Epidermal melanocyte (primary cell): ENCODE data around the gene MPPE1.

Experiments
- DNase-seq: peaks from one replicate; pipeline ENCODE4 v3.0.0; 2011; ENCODE audit warnings: low spot score; ENCODE audit not compliant: insufficient read length

MPPE1 gene

DNA sequence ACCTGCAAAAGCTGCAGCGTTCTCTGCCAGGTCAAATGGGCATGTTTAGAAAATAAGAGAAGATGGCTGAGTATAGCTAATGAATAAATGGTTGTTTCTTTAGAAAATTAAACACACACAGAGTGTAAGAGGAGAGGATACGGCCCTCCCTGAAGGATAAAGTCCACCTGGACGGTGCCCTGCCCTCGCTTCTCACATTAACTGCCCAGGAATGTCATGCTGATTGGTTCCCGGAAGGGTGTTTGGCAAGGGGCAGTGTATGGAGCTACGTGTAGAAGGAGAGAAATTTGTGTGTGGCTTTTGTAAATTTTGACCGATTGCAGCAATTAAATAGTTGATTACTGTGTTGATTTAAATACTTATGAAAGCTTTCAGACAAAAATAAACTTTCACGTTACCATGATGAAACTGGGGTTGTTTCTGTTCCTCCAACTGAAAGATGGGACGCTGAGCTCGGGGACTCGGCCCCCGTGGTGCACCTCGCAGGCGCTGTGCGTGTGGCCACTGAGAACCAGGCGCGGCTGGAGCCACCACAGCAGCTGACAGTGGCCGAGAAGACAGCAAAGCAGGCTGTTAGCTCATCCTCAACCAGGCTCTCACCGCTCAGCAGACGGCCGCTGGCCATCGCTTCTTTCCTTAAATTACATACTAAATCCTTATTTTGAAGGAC is 22.7 kb downstream of the MPPE1 start:
- no peak for DNase-seq

DNA sequence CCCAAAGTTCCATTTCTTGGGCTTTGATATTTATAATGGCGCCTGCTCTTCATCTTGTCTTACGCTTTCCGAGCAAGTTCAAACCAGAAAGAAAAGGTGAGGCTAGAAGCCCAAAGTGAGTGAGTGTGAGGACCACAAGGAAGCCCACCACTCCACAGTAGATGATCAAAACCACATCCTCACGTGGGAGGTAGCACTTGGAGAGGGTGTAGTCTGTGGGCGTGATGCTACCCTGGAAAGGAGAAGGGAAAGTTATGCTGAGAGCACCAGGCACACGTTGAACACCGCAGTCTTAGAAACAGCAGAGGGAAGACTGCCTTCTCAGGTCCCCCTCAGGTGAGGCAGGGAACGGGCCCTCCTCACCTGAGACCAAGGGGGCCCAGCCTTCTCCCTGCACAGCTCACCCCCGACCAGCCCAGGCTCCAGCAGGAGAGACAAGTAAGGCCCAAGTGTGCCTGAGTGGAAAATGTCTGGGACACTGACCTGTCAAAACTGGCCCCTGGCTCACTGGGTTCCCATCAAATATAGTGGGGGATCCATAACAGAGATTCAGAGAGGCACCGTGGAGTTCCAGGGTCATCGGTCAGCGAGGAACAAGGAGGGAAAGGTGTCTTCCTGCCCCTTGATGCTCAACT is 23.6 kb downstream of the MPPE1 start:
- DNase-seq: no peak

DNA sequence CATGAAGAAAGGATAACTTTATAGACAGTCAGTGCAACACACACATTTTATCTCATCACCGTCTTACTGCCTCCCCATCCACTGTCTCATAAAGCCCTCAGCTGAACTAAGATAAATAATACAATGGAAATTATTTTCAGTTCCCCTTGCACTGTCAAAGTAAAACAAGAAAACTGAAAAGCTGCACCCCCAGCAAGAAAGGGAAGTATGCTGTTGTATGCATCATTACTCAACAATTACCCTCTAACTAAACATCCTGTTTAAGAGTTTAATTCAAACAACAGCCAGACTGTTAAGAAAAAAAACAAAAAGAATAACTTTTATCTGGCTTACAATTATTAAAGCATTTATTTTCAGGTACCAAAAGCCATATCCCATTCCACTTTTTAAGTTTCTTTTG is 25.0 kb downstream of the MPPE1 start:
- DNase-seq: no peak

DNA sequence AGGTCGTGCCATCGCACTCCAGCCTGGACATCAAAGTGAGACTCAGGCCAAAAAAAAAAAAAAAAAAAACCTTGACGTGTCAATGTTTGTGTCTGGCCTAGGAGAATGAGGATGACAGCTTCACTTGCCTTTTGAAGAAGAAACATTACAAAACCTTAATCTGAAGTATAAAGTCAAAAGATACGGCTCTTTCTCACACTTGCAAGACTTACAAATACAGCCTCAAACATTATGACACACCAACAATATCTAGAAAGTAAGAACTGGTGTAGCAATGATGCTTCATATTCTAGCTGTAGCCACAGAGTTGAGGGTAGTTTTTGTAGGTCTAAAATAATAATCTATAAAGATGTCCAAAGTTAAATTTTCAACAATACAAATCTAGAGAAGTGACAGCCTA is 25.5 kb downstream of the MPPE1 start:
- DNase-seq: no peak

DNA sequence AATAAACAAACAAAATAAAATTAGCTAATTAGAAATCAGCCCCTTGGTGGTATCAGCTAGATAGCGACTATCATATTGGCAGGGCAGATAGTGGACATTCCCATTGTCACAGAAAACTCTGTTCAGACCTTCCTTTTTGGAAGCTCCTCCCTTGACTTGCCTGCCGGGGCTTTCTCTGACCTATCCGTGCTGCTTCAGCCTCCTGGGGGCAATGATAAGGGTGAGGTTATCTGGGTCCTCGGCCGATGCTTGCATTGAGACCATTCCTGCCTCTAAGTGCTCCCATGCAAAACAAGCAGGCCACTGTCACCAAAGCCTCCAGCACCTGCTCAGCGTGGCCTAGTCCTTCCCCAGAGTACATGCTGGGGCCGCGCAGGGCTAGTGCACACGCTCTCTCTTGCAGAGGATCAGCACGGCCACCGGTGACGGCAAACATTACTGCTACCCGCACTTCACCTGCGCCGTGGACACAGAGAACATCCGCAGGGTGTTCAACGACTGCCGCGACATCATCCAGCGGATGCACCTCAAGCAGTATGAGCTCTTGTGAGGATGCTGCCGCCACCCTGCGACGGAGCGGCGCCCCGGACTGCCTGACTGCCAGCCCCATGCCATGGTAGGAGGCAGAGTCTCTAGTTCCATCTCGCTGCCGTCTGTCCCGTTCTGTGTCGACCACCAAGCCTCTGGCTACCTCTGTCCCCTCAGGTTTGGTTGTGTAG is 27.4 kb downstream of the MPPE1 start:
- no peak for DNase-seq

DNA sequence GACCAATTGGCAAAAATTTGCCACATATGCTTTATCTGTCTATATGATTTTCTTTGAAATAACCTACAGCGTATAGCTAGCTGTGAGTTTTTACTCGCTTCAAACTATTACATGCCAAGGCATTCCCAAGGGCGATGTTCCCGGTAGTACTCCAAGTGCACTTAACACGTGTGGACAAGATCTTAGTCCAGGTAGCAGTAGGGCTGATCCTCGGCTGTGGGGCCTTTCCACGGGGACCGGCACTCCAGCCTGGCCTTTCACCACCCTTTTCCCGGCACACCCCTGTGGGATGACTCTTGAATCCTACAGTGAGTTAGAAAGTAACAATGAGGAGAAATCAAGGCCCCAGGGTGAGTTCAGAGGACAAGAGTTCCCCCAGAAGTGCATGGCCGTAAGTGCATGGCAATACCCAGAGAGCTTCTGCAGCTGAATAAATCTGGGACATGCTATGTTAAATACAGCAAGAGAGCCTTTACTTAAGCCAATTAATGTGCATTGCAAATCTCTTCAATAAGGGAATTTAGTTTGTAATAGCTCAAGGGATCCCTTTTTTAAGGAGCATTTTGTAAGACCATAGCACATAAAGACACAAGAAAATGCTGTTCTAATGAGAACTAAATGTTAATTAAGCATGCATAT is 30.5 kb downstream of the MPPE1 start:
- no peak for DNase-seq

DNA sequence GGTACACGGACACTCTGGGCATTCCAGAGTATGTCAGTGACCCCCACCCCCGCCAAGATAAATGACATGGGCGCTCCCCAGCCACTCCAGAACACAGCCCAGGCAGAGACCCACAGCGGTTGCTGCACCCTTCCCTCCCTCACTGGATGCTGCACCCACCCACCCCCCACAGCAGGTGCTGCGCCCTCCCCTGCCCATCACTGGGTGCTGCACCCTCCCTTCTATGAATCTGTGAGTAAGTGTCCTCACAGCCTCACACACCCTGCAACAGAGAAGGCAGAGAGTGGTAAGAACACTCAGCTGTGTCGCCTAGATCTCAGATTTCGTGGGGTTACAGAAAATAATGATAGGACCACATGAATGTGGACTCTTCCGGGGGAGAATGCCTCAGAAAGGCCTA is 33.4 kb downstream of the MPPE1 start:
- DNase-seq: no peak

DNA sequence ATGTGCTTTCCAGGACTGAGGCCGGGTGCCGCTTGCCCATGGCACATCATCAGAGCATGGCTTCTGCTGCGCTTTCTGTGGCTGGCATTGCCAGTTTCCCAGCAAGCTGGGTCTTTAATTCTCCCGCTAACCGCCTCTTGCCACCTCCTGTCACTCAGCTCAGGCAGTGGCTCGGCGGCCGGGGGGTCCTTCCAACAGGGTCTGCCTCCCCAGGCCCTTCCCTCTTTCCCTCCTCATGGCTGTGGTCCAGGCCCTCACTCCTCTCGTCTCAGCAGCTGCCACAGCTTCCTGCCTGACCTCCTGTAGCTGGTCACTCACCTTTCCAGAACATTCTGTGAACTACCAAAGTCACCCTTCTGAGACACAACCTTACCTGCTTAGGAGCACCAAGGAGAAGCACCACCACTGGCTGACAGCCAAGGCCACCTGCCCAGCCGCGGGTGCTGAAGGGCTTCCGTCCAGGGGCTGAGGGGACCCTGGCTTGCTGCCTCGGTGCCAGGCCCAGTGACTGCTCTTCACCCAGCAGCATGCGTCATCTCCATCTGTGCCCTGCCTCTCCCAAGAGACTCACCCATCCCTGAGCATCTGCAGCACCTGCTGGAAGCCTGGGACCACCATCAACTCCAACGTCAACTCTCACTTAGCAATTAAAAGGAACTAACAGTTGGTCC is 34.3 kb downstream of the MPPE1 start:
- no peak for DNase-seq

DNA sequence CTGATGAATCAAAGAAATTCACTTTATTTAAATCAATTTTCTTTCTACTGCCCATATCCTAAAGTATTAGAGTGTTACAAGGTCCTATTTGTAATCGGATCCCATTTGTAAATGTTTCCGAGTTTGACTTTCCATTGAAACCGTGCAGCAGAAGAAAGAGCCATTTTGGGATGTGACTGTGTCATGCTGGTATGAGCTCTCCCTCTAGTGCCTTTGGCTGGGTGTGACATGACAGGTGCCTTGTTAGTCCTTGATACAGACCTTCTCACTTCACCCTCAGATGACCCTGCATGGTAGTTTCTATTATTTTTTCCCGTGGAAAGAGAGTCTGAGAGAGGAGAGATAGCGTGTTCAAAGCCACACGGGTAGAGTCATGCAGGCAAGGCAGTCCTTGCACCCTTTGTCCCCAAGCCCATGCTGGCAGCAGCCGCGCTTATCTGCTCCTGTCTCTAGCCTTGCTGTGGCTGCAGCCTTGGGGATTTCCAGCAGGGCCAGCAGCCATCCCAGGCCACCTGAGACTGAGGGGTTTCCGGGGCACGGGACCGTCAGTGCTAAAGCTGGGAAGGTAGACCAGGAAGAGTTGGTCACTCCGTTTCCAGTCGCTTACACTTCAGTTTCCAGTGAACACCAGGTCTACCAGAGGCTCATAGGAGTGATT is 35.5 kb downstream of the MPPE1 start:
- no peak for DNase-seq

DNA sequence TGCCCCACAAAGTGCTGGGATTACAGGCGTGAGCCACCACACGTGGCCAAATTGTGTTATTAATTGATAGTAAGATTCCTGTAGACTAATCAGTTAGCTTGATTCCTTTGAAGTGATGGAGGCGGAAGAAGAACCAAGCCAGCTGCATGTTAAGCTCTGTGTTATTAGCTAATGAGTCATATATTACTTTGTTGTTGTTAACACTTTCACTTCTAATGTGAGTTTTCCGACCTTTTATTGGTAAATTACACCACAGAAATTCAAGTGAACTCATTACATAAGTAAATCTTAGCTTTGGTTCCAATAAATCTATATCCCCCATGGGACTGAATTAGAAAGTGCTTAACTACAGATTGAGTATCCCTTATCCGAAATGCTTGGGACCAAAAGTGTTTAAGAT is 36.6 kb downstream of the MPPE1 start:
- DNase-seq: no peak

DNA sequence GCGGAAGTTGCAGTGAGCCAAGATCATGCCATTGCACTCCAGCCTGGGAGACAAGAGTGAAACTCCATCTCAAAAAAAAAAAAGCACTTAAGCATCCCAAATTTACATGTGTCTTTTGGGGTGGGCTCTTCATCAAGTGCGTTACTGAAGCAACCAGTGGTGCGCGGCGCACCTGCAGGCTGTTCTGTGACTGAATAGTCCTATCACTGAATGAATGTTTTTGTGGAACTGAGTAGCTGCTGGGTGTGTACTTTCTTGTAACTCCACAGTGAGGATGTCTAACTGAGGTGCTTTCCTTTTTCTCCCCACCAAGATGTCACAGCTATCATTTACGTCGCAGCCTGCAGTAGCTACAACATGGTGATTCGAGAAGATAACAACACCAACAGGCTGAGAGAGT is 39.9 kb downstream of the MPPE1 start:
- DNase-seq: no peak

DNA sequence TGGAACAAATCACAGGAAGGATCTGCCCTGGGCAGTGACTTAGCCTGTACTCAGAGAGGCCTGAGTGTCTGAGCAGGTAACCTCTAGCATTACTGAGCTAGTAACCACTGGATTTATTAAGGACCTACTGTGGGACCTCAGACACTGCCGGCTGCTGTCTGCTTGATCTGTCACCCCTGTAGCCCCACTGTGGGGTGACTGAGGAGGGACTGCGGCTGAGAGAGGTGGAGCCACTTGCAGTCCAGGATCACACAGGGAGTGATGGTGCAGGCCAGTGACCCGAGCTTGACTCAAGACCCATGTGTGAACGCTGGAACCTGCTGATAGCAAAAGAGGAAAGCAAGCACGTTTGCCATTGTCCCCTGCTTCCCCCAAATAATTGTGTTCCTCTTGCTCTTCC is 41.4 kb downstream of the MPPE1 start:
- DNase-seq: no peak

DNA sequence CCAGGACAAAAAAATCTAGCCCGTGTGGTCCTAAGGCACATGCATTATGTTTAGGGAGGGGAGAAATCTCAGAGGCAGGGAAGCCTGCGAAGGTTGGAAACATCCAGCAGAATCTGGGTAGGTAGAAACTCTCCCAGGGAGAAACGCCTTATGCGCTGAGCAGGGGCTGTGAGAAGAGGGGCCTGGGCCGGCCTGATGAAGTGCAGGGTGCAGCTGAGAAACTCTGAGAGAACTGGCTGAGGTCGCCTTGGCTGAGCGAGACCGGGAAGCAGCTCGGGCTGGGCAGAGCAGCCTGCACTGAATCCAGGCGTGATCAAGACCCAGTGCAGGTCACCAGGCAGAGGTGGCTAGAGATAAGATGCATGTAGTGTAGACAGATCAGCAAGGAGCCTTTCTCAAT is 41.8 kb downstream of the MPPE1 start:
- no peak for DNase-seq

DNA sequence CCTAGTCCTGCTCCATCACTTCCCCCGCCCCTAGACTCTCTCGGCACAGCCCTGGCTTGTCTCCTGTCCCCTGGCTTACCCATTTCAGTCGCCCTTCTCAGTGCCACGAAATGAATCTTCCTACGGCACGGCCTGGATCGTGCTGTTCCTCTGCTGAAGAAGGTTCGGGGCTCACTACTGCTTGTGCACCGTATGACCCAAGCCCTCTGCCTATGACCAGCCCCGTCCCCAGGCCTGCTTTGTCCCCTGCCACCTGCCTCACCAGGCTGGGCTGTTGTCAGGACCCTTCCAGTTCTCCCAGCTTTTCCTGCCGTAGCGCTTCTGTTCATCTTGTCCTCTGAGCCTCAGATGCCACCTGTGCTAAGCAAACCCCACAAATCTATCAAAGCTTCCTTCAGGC is 43.0 kb downstream of the MPPE1 start:
- no peak for DNase-seq

DNA sequence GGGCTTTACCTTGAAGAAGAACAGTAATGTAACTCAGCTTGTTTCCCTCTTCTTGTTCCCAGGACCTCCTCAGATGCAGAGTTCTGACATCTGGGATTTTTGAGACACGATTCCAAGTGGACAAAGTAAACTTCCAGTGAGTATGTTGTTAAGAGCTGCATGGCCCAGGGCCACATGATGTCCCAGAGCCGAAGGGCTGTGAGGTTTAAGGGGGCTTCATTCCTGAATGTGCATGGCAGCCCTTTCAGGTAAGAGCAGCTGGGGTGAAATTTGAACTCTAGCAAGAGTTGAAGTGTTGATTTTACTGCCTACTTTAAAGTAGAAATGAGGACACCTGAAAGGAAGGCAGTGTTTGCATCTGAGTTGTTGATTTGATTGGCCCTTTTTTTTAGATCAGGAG is 43.6 kb downstream of the MPPE1 start:
- DNase-seq: no peak

DNA sequence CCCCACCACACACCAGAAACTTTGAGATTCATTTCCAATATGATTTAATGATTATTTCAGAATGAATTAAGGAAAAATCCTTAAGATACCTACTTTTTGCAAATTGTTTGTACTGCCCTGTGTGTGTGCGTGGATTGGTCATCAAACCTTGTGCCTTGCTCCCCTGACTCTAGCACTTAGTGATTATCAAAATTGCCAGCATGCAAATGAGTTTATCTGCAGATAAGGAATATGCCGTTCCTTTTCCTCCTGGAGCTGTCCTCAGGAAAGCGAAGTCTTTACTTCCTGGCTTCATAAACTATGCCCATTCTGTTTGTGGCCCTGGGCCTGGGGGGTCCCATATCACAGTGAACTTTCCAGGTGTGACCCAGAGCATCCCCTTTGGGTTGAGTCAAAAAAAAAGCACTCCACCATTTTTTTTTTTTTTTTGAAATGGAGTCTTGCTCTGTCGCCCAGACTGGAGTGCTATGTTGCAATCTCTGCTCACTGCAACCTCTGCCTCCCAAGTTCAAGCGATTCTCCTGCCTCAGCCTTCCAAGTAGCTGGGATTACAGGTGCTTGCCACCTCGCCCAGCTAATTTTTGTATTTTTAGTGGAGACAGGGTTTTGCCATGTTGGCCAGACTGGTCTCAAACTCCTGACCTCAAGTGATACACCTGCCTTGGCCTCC is 45.5 kb downstream of the MPPE1 start:
- no peak for DNase-seq

DNA sequence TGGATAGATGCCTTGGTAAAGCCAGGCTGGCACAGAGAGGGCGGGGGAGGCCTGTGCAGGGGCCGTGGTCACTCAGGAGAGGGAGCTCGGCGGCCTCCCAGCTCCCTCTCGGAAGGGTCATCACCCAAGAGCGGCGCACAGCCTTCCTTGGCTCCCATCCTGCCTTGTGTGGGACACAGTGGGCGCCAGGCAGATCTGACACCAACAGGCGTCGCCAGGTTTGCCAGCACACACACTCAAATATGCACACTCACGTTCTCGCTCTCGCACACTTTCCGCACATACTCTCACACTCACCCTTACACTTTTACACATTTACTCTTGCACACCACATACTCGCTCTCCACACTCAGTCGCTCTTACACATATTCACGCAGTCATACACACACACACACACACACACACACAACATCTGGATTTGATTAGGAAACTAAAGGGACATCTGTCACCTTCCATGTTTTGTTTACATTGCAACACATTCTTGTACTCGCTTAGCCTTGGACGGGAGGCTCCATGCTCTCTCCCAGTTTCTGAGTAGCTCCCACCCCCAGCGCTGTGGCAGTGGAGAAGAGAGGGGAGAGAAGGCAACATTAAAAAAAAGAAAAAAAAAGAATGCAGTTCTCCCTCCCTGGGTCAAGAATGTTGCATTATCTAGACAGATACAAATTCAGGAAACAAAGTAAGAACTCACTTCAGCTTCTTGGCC is 46.4 kb downstream of the MPPE1 start:
- no peak for DNase-seq

DNA sequence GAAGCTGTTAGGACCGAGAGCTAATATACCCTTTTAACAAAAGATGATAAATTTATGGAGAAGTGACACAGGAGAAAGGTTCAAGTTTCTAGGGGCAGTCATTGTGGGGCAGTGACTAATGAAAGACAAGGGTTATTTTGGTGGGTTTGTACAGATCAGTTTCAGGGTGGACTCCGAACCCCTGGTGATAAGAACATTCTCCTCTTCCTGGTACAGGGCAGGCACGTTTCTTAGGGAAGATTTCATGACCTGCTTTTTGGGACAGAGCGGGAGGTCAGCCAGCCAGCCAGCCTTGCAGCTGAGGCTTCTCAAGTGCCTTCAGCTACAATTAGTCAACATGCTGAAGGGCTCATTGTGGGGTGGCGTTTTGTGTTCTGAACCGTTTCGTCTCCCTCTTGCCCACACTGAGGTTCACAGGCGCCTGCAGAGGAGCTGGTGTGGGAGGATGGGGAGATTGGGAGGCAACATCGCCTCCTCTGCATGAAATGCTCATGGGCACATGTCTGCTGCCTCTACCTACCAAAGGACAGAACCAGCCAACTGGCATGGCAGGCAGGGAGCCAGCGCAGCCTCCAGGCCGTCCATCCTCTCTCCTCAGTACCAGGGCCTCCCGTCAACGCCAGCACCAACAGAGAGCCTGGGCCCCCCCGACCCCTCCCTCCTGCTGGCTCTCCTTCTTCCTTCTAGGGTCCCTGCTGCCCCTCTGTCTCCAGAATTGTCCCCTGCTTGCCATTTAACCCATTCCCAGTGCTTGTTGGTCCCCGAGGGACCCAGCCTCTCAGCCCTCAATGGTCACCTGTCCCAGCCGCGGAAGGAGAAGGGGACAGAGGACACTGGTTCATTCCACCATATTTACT is 47.3 kb downstream of the MPPE1 start:
- no peak for DNase-seq

DNA sequence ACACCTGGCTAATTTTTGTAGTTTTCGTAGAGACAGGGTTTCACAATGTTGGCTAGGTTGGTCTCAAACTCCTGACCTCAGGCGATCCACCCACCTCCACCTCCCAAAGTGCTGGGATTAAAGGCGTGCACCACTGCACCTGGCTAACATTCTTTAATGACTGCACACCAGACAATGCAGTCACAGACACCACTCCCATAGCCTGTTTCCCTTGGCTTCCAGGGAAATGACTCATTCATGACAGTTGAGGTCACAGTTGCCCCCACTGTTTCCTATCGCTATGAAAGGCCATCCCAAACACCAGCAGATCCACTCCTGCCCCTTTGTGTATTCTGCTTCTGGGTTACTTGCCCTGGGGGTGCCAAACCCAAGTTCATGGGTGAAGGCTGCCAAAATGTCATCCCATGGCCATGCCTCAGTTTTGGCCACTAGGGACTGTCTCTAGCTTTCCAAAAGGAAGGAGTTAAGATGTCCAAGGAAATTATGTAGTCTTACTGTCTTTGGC is 48.2 kb downstream of the MPPE1 start:
- DNase-seq: no peak
